NCI-H524 (cell line): ENCODE measurements around the gene AGBL4.

Source experiments
- DNase-seq, 2 experiments: peaks; one replicate each; lab custom pipeline; 2025; lab: John Stamatoyannopoulos, UW

AGBL4 gene

DNA sequence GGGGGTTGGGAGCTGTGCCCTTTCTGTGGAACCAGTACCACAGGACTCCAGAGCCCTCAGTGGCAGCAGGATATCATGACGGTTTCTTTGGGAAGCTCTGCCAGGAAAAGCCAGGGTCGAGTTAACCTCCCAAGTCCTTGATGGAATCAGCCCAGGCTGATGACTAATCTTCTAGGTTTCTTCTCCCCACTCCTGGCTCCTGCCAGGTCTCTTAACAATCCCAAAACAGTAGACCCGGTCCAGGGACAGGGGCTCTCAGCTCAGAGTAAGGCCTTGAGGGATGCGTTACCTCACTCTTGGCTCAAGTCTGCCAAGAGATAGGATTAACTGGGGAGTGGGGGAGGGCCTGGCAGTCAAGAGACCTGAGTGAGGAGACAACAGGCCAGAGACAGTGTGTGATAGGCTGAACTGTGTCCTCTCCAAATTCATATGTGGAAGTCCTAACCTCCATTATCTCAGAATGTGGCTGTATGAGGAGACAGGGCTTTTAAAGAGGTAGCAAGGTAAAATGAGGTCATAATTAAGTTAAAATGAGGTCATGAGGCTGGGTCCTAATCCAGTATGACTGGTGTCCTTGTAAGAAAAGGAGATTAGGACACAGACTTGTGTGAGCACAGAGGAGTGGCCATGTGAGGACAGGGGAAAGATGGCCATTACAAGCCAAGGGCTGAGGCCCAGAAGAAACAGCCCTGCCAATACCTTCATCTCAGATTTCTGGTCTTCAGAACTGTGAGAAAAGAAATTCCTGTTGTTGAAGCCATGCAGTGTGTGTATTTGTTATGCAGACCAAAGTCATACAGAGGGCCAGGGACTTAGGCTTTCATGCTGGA lies 1342.1 kb downstream of the AGBL4 start:
- DNase-seq: peak in 1 of 2 experiments; percentile 19

DNA sequence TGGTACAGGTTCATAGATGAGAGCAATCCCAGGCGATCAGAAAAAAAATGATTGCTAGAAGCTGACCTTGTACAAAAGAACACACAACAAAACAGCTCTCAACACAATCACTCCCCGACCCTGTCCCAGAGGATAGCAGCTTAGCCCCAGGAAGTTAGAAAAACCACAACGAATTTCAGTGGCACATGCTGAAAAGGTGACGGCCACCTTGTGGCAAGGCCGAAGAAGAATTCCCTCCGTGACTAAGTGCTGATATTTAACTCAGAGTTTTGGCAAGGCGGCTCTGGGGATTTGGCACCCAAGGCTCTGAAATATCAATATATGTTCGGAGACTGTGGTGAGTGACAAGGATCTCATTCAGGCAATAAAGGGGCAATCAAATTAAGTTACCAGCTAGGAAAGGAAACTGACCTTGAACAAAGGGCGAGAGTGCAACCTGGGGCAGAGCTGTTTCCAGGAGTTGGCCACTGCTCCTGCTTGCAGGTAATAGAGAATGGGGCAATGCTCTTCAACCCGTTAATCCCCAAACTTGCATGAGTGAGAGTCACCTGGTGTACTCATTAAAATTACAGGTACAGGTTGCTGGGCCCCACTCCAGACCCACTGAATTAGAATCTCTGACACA lies 1343.2 kb downstream of the AGBL4 start:
- no peak for DNase-seq

DNA sequence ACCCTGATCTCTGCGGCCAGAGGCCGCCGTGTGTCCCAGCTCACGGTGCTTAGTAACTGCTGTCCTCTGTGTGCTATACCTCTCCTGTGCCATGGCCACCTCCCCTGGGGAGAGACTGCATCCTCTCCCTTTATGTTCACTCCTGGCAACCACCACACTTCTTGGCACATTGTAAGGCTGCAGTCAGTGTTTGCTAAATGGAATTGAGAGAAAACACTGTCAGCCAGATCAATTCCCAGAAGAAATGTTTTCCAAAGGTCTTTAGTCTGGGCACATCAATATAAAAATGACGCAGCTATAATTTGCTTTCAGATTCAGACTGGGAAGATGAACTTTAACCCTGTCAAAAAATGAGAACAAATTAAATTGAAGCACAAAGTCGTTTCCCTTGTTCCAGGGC lies 1343.9 kb downstream of the AGBL4 start:
- no peak for DNase-seq

DNA sequence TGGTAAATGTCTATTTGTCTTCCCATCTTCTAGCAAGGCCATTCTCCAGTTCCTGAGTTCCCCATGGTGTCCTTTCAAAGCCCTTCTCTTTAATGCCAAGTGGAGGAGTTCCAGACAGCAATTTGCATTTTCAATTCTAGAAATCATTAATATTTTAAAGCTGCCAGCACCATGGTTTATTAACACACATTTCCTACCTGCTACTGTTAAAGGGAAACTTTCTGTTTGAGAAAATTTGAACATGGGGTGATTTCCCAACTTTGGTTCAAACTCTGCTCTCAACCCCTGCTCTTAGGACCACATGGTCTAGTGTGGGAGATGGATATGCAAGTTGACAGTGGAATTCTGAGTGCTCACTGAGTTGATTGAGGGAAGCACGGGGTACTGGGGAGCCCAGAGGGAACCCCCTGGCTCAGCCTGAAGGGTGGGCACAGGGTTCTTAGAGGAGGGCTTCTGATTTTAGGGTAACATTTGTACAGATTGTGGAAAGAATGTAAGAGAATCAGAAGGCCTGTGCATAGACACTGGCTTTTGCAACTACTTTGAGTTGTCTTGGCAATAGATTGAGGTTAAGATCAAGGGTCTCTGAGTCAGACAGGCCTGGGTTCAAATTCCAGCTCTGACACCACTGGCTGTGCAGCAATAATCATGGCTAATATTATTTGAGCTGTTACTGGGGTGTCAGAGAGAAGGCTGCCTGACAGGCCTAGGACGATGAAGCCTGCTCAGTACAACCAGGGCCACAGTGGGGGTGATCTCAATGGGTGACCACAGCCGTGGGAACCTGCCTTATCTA lies 1344.8 kb downstream of the AGBL4 start:
- DNase-seq: no peak

DNA sequence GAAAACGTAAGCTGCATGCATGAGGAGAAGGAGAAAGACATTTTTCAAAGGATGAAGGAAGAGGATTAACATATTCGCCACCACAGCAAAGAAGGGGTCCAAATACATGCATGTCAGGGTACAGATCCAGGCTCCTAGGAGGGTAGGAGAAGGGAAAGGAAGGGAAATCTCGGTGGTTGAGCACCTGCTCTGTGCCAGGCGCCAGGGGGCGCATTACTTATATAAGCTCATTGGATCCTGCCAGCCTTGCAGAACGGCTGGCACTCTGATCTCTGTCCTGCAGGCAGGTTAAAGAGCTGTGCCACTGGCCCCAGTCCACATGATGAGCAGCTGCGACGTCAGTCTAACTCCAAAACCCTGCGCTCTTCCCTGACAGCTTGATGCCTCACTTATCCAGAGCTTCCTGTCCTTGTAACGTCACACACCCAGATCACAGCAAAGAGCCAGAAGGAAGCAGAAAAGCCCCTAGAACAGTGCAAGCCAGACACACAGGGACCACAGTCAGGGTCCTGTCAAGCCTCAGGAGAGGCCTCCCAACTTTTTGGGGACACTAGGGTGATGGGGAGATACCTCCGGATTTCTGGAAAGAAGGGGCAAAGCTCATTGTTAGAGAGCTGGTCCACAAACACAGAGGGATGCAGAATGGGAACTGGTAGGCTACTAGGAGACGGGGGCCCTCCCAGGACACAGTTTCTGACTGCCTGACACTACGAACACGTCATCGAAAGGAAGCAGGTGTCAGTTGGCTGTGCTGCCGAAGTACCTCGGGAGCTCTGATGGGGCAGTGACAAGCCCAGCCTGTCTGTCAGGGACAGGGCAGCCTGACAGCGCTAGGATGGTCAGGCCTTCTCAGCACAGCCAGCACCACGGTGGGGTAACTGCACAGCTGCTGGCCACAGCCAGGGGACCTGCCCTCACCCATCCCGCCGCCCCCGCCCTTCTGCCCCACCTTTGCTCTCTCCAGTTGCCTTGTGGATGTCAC lies 1346.2 kb downstream of the AGBL4 start:
- DNase-seq: peak; percentile 81 to 93

DNA sequence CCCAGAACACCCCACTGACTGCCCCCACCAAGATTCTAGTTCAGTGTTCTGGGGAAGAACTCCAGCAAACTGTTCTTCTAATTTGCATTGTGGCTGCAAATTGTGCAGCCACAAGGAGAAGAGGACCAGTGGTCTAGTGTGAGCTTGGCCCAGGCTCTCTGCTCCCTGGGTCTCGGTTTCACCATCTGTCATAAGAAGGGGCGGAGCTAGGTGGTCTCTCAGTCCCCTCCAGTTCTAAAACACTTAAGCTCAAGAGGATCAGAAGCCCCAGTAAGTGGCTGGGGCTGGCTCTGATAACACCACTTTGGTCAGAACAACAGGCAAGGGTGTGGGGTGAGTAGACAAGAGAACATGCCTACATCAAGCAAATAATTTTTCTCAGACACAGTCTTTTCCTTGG lies 1346.9 kb downstream of the AGBL4 start:
- peak; percentile 96 to 98 for DNase-seq

DNA sequence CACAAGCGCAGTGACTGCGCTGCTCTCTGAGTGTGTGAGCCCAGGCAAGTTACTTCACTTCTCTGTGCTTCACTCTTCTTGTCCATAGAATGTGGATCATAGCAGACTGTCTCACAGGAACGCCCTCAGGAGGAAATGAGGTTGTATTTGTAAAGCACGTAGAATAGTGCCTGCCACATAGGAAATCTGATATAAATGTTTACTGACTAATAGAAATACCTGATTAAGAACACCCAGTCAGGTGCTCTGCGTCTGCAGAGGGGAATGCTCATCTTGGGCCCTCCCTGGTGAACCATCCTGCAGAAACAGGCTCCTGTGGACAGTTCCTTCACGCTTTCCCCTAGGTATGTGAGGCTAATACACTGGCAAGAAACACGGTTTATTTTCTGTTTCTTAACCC lies 1347.4 kb downstream of the AGBL4 start:
- DNase-seq: no peak

DNA sequence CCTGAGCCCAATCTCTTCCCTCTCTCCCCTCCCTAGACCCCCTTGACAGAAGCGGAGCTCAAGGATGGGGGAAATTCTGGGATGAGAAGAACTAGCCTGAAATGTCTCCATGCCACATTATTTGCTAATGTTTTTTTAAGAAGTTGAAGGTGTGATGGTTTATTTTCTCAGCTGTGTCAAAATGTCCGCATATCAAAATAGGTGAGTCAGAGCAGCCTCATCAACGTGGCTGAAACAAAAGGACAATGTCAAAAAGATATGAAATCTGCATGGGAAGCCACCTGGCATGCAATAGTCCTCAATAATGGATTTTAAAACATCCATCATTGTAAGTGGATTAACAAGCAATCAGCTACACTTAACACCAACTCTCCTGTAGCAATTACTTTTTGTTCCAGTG lies 1348.5 kb downstream of the AGBL4 start:
- DNase-seq: peak; percentile 19 to 61

DNA sequence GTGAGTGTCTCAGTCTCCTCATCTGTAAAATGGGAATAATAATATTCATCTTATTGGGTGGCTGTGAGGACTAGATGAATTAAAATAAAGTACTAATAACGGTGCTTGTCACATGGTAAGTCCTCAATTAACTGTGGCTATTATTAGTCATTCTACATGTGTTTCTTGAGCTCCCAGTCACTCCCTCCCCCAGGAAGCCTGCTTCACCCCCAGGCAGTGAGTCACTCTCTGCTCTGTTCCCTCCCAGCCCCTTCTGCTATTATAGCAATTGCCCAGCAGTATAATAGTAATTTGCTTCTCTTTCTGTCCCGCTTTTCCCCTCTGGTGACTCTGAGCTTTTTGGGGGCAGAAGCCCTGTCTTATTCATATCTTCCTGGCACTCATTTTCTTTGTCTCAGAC lies 1349.1 kb downstream of the AGBL4 start:
- no peak for DNase-seq

DNA sequence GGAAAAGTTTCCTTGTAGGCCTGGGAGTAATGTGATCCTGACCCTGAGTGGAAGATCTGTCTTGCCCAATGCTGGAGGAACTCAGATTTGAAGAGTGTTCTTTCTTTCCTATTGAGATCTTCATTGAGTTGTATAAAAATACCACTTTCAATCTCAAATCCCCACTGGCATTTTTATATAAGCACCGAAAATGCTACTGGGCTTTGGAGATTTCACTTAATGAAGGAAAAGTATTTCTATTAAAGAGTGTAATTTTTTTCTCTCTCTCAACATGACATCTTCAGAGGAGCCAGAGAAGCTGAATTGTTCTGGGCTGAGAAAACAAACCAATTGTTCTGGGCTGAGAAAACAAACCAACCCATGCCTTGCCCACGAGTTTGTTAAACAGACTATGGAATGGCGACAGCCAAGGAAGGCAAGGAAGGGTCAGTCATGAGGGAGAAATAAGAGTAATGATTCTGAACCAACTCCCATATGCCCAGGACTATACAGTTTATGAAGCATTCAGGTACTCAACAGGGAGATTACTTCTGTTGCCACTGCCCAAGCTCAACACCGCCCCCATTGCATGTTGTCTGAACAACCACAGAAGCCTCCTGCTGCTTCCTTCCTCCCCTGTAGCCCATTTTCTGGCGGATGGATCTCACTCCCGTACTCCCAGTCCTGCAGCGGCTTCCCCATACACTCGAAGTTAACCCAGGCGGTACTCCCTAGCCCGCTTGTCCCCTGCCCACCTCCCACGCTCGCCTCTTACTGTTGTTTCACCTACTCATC lies 1350.2 kb downstream of the AGBL4 start:
- DNase-seq: peak in 1 of 2 experiments; percentile 52

DNA sequence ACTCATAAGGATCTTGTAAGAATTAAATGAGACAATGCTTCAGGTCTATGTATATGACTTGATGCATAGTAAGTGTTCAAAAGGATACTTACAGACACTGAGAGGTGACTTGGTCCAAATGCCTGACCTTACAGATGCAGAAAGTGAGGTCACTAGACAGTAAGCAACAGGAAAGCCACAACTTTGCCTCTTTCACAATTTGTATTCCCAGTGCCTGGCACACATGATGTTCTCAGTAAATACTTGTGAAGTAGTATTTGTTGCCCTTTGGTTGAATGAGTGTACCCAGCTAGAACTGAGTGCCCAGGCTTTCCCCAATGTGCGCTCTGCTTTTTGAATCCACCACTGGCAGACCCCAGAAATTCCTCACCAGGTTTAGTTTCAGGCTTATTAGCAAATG lies 1352.2 kb downstream of the AGBL4 start:
- DNase-seq: no peak

DNA sequence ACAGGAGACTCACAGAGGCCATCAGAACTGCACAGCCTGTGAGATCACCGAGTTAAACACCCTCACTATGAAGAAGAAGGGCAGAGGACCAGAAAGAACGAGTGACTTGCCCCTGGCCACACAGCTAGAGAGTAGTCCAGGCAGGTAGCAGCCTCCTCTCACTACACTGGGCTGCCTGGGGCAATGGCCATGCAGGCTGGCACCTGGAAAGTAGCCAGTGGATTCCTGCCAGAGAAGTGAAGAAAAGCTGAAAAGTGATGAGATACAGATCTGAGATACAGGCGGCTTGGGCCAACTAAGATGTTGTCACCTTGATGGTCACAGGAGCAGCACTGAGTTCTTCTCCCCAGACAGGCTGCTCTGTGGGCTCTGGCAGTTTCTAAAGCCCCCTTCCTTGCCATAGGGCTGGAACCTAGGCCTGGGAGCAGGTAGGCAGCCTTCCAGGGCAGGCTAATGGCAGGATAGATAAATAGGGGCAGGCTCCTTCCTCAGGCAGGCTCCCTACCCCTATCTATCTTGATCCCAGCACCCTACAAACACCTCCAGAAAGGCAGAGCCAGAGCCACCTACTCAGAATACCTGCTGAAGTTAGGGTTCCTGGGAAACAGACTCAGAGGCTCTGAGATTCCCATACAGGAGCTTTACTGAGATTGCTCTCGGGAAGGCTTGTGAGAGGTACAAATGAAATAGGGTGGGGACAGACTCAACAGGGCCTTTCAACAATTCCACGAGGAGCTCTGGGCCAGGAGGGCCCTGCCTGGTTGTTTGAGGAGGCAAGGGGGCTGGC lies 1353.3 kb downstream of the AGBL4 start:
- DNase-seq: no peak

DNA sequence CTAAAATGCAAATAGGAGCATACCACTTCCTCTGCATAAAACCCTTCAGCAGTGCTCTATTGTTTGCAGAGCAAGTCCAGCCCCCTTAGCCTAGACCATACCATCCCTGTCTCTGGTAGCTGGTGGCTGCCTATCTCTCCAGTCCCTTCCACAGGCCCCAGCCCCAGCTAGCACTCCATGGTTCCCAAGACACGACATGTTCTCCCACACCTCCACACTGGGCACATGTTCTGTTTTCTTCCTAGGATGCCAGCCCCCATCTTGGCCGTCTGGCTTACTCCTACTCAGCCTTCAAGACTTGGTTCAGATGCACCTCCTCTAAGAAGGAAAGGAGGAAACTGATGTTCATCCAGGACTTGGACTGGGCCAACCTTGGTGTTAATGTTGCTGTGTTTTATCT lies 1355.4 kb downstream of the AGBL4 start:
- DNase-seq: no peak

DNA sequence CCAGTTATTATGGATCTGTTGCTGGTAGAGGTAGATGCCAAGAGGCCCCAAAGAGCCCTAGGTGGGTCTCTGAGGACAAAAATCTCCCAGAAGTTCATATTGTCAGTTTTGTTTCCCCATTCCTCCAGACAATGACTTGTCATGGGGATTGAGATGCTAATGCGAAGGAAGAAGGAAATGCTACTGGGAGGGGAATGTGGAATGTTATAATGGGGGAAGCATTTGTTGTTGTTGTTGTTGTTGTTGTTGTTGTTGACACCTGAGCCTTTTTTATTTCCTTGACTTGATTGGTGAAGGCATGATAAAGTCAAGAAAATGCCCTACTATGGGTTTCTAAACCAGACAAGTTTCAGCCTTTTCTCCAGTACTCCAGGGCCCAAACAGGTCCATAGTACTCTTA lies 1356.0 kb downstream of the AGBL4 start:
- DNase-seq: no peak

DNA sequence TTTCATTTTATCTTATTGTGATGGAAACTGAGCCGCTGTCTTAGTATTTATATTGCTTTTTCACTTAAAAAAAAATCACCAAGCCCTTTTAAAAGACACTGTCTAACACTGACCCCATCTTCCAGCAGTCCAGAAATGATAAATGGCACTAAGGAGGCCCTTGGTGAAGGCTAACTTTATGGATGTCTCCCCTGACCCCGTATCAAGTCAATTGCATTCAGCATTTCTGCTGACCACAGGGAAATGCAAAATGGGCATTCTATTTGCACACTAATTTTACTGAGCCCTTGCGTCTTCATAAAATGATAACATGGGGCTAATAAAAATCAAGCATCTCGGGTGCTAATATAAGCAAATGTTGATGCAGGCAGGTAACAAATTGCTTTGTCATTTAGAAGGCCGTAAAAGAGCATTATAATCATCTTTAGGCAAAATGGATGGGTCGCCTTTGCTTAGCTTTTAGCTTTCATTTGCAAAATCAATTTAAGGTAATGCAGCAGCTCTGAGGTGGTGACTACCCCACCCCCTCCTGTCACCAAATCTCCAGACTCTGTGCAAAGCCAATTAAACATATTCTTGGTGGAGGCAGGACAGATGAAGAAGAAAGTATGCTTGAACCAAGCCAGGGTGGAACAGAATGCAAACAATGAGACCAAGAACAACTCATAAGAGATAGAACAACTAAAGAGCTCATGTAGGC lies 1357.9 kb downstream of the AGBL4 start:
- DNase-seq: no peak

DNA sequence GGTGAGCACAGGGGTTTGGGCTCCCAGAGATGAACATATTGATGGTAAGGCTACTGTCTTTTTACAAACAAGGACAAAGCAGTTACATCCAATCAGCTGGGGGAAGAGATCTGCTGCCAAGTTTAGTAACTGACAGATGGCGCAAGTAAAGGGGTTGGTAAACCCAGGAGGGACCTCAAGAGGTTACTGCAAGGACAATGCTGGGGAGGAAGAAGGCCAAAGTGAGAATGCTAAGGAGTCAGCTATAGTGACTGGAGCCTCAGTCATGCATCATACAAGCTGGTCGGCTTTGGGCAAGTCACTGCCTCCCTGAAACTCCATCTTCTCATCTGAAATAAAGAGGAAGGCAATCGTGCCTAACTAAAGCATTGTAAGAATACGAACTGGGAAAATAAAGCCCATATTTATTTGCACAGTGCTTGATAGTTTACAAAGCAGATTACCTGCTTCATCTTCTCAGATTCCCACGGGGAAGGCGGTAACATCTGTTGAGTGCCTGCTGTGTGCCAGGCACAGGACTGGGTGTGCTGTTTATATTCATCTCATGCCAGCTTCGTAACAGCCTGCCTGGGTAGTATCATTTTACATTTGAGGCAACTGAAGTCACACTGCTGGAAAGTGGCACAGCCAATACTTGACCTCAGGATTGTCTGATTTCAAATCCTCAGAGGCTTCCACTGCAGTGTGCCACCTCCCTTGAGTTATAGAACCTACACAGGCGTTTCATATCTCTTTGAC lies 1361.9 kb downstream of the AGBL4 start:
- peak; percentile 79 to 92 for DNase-seq

DNA sequence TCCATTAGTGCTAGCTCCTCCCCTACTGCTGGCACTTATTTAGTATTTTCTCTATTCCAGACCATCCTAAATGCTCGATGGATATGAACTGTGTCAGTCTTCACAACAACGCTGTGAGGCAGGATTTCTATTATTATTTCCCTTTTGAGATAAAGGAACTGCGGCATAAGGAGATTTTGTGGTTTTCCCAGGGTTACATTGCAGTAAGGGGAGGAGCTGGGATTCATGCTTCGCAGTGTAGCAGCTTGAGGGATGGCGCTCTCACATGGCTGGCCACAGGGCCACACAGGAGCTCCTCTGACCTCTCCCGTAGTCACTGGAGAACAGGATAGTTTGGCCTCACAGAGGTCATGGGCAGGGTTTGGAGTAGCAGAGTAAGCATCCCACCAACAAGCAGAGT lies 1364.0 kb downstream of the AGBL4 start:
- no peak for DNase-seq

DNA sequence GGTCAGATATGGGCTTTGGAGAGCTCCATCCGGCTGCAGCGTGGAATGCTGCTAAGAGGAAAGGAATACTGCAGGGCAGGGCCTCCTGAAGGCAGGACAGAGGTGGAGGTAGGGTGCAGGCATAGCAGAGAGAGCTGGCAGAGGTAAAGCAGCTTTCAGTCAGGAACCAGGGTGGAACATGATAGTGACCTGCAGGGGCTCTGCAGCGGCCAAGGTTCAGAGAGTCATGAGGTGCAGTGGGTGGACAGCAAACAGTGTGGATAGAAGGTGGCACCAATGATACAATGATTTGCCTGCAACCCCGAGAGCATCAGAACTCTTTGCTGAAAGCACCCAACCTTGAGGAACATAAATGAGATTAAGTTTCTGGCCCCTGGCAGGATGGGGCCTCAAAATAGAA lies 1366.3 kb downstream of the AGBL4 start:
- no peak for DNase-seq
